Activated CD8-positive, alpha-beta memory T cell treated with anti-CD3 and anti-CD28 coated beads, Interleukin-2, amount 50 U/mL, for 1 hour (primary cell): Measurements from ENCODE around the gene PITX2.
"Not testable (repeated sequence)": the region's sequence is repeated elsewhere in the genome, so short reads cannot be mapped to it uniquely, and the experiment has no call there.

Experiments
- DNase-seq: peaks from one replicate; pipeline ENCODE4 v3.0.0-alpha.2; 2020; ENCODE audit errors: extremely low read depth

PITX2 gene

DNA sequence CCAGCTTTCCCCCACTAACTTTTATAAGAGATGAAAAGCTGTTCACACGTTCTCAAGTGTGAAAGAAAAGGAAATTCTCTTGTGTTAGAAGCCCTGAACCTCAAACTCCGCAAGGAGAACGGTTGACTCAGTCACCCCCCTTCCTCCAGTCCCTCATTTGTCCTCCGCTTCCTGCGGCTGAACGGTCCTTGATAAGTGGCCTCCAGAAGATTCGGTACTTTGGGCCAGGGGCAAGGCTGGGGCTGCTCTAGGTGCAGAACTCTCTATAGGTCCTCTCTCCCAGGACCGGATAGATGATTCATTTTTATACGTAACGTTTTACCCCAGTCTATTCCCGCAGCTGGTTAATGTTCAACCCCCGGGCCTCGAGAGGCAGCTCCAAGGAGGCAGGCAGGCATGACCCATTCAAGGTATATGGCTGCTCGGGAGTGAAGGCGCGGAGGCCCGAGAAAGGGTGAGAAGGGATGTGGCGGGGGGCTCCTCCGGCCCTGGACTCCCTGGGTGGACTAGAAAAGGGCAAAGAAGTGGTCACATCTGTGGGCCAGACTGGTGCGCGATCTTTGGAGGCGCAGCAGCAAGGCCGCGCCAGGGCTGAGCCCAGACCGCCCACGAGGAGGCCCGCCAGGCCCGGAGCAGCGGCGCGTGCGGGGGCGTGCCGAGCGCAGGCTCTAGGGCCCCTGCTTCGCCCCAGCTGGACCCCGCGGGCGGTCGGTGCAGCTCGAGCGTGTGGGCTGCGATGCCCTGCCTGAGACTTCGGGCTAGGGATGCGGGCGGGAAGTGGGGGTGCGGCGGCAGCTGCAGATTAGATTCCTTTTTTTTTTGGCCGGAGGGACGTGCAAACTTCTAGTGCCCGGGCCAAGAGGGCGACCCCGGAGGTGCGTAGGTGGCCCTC lies 11.7 kb downstream of the PITX2 start:
- no peak for DNase-seq

GRCh38 chr4:110610620-110610939 lies 12.3 kb downstream of the PITX2 start:
- no peak for DNase-seq

DNA sequence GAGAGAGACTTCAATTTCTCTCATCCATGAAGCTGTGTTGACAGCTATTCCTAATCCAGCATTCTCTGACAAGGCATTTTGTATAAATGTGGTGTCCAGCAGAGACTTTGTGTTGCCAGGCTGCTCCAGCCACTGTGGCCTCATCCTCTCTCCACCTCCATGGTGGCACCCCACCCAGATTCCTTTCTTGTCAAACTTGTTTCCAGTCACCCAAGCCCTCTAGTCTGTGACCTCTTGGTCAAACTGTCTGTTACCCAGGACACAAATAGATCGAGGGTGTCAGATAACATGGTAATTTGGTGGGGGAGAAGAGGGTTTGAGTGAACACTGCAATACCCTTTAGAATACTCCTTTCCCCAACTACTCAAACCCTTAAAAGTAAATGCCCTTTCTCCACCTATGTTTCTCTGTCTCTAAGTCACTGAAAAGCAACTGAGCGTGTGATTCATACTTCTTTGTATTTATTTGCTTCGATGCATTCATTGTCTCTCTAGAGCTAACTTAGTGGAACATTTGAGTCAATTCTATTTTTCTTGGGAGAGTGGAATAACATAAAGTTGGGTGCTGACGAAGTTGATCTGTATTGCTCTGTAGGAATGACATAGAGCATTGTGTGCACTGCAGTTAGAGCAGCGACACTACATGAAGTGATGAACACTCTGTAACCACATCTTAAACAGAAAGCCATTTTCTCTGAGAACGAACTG lies 13.7 kb downstream of the PITX2 start:
- no peak for DNase-seq

DNA sequence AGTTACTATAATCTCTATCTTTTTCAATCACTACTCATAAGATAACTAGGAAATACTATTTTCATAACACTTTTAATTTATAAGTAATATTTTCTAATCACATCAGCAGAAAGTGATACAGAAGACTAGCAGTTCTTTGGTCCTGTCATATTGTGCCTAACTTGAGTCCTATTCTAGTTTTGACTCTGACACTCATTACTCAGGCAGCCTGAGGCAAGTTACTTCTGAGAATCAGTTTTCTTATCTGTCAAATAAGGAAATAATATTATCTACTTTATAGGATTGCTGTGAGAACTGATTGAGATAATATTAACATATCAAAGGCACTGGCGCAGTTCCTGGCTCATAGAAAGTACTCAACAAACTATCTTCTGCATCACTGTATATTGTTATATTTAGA lies 17.8 kb downstream of the PITX2 start:
- DNase-seq = no peak

DNA sequence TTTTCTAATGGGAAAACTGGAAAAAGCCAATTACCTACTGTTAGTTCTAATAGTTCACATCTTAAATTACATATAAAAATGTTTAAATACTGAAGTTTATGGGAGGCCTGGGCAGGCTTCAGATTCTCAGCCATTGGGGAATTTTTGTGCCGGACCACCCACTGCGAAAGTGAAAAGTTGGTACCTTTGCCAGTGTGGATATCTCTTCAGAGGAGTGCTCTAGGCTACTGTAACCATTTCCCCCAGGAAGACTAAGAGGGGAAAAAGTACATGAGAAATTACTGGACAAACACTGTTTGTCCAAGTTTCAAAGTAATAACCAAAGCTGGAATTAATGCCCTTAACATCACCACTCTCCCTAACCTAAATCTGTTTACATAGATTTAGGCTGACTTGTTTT lies 20.8 kb downstream of the PITX2 start:
- DNase-seq = no peak

- no peak for DNase-seq
Measured at GRCh38 chr4:110597582-110597981, 25.3 kb downstream of the PITX2 start.

DNA sequence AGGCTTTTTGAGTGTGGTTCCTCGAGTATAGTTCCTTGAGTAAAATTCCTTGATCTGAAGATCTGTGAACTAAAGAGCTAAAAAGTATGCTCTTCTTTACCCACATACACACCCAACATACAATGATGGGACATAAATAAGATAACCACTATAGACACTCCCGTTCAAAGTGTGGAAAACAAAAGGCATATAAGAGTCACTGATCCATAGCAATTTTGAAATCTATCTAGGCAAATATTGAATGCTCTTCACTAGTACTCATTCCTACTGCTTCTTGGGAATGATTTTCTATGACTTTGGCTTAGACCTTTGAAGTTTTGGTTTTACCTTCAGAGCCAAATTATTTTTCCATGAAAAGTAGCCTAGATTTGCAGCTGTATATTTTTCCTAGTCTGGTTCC lies 26.4 kb downstream of the PITX2 start:
- DNase-seq = no peak

DNA sequence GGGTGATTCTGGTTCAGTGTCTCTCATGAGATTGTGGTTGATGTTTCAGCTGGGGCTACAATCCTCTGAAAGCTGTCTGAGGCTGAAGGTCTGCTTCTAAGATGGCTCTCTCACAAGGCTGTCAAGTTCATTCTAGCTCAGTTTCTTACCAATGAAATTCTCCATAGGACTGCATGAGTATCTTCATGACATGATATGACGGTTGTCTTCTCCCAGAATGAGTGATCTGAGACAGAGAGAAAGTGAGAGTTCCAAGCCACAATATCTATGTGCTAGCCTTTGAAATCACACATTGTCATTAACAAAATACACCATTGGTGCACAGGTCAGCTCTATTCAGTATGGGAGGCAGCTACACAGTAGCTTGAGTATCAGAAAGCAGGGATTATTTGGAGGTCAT lies 27.3 kb downstream of the PITX2 start:
- no peak for DNase-seq

GRCh38 chr4:110589297-110589696 lies 33.6 kb downstream of the PITX2 start:
- DNase-seq = no peak

- DNase-seq = no peak
Measured at GRCh38 chr4:110587666-110588285, 35.1 kb downstream of the PITX2 start.

GRCh38 chr4:110586131-110586850 lies 36.6 kb downstream of the PITX2 start:
- no peak for DNase-seq

DNA sequence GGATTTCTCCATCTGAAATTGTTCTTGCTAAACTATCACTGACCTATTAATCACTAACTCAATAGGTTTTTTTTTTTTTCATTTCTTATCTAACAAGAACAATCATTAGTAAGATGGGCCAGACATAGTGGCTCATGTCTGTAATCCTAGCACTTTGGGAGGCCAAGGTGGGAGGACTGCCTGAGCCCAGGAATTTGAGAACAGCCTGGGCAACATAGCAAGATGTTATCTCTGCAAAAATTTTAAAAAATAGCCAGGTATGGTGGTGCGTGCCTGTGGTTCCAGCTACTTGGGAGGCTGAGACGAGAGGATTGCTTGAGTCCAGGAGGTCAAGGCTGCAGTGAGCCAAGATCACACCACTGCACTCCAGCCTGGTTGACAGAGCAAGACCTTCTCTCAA lies 46.2 kb downstream of the PITX2 start:
- not testable (repeated sequence) for DNase-seq
